Measurements from ENCODE around the gene SNX13.
A peak's percentile ranks its signal among the peaks of the same experiment; 100 is the strongest.

Gene SNX13

GRCh38 chr7:17943006-17943405 lies 2.7 kb upstream of the SNX13 start:
- DNase-seq, result no peak

- DNase-seq, result no peak
These were observed 1.9 kb upstream of the SNX13 start for GRCh38 chr7:17942231-17942630.

GRCh38 chr7:17940951-17941431 lies 697 bp upstream of the SNX13 start:
- no peak for DNase-seq

GRCh38 chr7:17939606-17940301 lies 540 bp downstream of the SNX13 start:
- peak; percentile 48 for DNase-seq

- DNase-seq, result no peak
These were observed 1.1 kb downstream of the SNX13 start for GRCh38 chr7:17939211-17939605.

- no peak for DNase-seq
These were observed 2.7 kb downstream of the SNX13 start for GRCh38 chr7:17937506-17938120.

GRCh38 chr7:17936321-17936720 lies 4.0 kb downstream of the SNX13 start:
- no peak for DNase-seq

GRCh38 chr7:17934612-17935240 lies 5.6 kb downstream of the SNX13 start:
- DNase-seq, result no peak

- no peak for DNase-seq
These were observed 6.2 kb downstream of the SNX13 start for GRCh38 chr7:17934094-17934493.

GRCh38 chr7:17932770-17933169 lies 7.5 kb downstream of the SNX13 start:
- no peak for DNase-seq

GRCh38 chr7:17931069-17931468 lies 9.2 kb downstream of the SNX13 start:
- no peak for DNase-seq

GRCh38 chr7:17930546-17930945 lies 9.7 kb downstream of the SNX13 start:
- DNase-seq, result no peak

GRCh38 chr7:17929647-17930395 lies 10.5 kb downstream of the SNX13 start:
- DNase-seq, result no peak

- no peak for DNase-seq
These were observed 12.2 kb downstream of the SNX13 start for GRCh38 chr7:17928055-17928454.

- no peak for DNase-seq
These were observed 18.4 kb downstream of the SNX13 start for GRCh38 chr7:17921857-17922416.

GRCh38 chr7:17917842-17918241 lies 22.5 kb downstream of the SNX13 start:
- DNase-seq, result no peak

GRCh38 chr7:17916786-17917185 lies 23.5 kb downstream of the SNX13 start:
- no peak for DNase-seq

- no peak for DNase-seq
These were observed 24.5 kb downstream of the SNX13 start for GRCh38 chr7:17915796-17916195.

GRCh38 chr7:17915168-17915567 lies 25.1 kb downstream of the SNX13 start:
- DNase-seq, result no peak

GRCh38 chr7:17913250-17913649 lies 27.0 kb downstream of the SNX13 start:
- no peak for DNase-seq

GRCh38 chr7:17912536-17913235 lies 27.6 kb downstream of the SNX13 start:
- no peak for DNase-seq

GRCh38 chr7:17912050-17912449 lies 28.2 kb downstream of the SNX13 start:
- no peak for DNase-seq

- DNase-seq, result no peak
These were observed 29.9 kb downstream of the SNX13 start for GRCh38 chr7:17910377-17910776.

Measured in activated gamma-delta T cell treated with Interleukin-2 at 50 U/mL for 16 hours (primary cell).